HG02973 (cell line): ENCODE results near the gene GJA4.
"Not testable (repeated sequence)": the region's sequence is repeated elsewhere in the genome, so short reads cannot be mapped to it uniquely, and the experiment has no call there.

Experiments
- ATAC-seq: cut with Tn5 transposase; IDR thresholded peaks from one replicate; pipeline ENCODE4 v1.9.1; 2021; ENCODE audit warnings: moderate library complexity; ENCODE audit not compliant: unreplicated experiment

The GJA4 gene

DNA sequence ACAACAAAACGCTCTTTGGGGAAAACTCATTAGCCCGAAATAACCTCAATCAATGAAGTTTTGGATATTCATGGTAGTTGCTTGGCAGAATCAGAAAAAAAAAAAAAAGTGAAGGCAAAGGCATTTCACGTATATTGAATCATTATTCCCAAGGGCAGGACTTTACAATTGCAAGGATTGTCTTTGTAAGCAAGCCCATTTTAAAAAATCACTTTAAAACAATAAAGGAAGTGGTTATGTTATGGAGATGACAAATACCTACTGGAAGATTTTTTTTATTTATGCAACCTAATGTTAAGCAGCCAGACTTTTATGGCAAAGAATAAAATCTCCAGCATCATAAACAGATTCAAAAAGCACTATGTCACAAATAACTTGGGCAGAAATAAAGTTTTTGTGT lies 23.9 kb upstream of the GJA4 start:
- no peak for ATAC-seq

DNA sequence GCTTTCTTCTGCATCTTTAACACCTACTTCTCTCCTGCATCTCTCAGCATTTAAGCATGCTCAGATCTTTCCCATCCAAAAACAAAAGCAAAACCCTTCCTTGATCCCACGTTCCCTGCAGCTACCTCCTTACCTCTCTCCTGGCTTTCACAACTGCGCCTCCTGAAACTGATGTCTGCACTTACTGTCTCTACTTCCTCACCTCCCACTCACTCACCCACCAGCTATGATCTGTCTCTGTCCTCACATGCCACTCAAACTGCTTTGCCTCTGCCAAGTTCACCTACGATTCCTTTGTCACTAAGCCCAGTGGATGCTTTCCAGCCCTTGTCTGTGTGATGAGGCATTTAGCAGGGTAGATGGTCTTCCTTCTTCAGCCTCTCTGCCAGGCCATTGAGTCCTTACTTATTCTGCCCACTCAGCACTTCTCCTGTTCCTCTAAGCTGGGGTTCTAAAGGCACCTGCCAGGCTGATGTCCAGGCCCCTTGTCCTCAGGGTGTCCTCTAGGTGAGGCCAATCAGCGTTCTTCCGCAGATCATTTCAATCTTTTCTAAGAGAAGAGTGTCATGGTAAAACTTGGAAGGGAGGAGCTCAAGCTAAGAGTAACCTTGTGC lies 21.8 kb upstream of the GJA4 start:
- no peak for ATAC-seq

DNA sequence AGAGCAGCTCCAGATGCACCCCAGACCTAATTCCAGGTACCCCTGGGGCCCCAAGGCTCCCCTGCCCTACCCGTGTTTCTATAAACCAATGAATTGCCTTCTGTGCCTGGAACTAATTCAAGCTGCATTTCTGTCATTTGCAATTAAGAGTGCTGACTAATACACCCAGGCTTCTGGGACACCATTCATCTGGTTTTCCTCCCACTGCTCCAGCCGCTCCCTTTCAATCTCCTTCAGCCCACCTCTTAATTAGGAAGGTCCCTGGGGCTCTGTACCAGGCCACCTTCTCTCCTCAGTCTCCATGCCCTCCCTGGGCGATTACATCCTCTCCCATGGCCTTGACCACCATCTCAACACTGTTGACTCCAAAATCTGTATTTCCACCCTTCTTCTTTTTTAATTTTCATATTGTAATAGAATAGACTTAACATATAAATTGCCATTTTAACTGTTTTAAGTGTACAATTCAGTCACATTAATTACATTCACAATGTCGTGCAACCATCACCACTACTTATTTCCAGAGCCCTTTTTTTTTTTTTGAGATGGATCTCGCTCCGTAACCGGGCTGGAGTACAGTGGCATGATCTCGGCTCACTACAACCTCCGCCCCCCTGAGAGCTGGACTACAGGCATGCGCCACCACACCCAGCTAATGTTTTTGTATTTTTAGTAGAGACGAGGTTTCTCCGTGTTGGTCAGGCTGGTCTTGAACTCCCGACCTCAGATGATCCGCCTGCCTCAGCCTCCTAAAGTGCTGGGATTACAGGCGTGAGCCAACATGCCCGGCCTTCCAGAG lies 21.0 kb upstream of the GJA4 start:
- no peak for ATAC-seq

GRCh38 chr1:34773114-34773513 lies 19.7 kb upstream of the GJA4 start:
- not testable (repeated sequence) for ATAC-seq

DNA sequence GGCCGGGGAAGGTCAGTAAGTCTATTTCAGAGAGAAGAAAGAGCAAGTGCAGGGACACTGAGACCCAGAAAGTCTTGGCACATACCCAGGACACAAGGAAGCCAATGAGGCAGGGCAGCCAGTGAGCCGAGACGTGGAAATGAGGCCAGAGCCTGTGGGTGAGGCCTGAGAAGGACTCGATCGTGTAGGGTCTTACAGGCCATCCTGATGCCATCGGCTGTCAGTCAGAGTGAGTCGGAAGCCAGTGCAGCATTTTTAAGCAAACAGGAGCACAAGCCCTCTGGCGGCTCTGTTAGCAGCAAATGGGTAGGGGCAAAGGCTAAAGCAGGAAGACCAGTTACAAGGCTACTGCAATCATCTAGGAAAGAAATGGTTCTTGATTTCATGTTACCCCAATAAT lies 17.8 kb upstream of the GJA4 start:
- ATAC-seq, result no peak

- ATAC-seq, result no peak
Measured at GRCh38 chr1:34776911-34777310, 15.9 kb upstream of the GJA4 start.

DNA sequence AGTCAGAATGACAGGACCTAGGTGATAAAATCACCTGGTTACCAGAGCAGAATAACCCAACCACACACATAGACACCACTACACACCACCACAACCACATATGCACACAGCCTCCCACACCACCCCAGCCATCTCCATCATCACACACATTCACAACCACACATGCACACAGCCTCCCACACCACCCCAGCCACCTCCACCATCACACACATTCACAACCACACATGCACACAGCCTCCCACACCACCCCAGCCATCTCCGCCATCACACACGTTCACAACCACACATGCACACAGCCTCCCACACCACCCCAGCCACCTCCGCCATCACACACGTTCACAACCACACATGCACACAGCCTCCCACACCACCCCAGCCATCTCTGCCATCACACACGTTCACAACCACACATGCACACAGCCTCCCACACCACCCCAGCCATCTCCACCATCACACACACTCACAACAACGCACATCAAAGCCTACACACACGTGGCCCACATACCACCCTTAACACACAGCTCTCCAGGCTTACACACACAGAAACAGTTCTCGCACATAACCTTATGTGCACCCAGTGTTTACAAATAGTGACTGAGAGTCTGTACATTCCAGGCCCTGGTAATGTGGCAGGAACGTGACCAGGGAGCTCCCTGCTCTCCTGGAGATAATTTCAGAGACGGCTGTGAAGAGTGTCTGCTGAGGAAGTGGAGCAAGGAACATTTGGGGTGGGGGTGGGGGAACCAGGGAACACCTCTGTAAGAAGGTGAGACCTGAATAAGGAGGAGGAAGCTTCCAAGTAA lies 15.1 kb upstream of the GJA4 start:
- no peak for ATAC-seq

DNA sequence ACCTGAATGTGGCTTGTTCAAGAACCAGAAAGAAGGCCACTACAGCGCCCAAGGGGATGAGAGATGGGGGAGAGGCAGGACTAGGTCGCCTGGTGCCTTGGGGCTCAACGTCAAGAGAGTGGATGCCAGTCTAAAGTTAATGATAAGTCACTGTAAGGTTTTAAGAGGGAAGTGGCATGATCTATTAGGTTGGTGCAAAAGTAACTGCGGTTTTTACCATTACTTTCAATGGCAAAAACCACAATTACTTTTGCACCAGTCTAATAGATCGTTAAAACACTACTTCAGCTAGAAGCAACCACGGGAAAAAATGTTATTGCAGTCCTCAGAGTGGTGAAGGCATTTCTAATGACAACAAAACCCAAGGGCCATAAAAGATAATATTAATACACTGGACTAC lies 14.4 kb upstream of the GJA4 start:
- no peak for ATAC-seq

DNA sequence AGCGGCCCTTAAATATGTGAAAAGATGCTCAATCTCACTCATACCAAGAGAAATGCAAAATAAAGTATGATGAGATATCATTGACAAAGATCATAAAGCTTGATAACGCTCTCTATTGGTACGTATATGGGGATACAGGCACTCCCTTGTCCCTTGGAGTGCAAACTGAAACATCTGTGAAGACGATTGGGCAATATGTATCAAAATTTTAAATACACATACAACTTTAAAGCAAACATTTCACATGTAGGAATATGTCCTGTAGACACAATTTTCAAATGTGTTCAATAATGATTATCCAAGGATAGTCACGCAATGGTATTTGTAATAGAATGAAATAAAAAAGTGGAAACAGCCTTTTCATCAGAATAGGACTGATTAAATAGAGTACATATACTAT lies 13.8 kb upstream of the GJA4 start:
- no peak for ATAC-seq

DNA sequence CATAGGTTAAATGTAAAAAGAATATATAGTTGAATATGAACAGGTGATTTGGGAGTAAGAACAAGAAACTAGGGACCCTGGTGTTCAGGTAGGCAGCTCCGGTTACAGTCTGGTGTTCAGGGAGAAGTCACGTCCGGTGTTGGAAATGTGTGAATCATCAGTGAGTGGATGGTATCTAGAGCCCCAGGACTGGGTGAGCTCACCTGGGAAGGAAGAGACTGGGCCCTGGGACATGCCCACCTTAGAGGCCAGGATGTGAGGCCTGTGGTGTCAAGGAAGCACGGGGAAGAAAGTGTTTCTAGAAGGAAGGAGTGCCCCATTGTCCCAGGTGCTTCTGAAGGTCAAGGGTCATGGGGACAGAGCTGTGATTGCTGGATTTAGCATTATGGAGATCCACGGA lies 13.3 kb upstream of the GJA4 start:
- ATAC-seq, result no peak

- ATAC-seq, result no peak
Measured at GRCh38 chr1:34779962-34780361, 12.8 kb upstream of the GJA4 start.

- no peak for ATAC-seq
Measured at GRCh38 chr1:34780528-34780927, 12.3 kb upstream of the GJA4 start.

DNA sequence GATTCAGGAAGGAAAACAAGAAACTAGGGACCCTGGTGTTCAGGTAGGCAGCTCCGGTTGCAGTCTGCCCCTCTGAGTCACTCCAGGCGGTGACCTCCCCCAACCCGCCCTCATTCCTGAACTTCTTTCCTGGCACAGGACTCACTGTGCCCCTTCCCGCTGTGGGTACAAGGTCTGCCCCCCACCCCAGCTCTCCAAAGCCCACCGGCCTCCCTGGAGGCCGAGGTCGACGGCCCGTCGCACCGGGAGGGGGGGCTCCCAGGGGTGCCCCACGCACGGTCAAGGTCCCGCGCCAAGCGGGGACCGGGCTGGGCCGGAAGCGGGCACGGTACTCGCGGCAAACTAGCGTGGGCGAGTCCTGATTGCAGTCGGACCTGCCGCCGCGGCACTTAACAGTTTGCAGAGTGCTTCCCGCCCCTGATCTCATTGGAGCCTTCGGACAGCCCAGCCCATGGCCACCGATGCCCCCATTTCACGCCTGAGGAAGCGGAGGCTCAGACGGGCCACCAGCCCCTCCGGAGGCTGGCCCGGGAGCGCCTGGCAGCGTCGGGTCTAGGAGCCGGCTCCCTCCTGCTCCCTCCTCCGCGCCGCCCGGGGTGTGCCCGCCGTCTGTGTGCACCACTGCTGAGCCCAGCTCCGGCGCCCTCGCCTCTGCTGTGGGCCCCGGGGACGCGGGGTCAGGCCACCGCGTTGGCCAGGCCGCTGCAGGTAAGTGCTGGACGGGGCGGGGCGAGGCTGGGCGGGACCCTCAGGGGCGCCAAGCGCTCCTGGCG lies 11.5 kb upstream of the GJA4 start, which contains the start of gene GJB3:
Gene GJB3, plus strand, starts transcription at position 144 of the 773 bp plus-strand sequence. CDS start 3,549 bp downstream, outside the sequence.
- no peak for ATAC-seq

GRCh38 chr1:34781844-34782391 lies 10.9 kb upstream of the GJA4 start:
- no peak for ATAC-seq

GRCh38 chr1:34784751-34785221 lies 8.0 kb upstream of the GJA4 start:
- no peak for ATAC-seq

DNA sequence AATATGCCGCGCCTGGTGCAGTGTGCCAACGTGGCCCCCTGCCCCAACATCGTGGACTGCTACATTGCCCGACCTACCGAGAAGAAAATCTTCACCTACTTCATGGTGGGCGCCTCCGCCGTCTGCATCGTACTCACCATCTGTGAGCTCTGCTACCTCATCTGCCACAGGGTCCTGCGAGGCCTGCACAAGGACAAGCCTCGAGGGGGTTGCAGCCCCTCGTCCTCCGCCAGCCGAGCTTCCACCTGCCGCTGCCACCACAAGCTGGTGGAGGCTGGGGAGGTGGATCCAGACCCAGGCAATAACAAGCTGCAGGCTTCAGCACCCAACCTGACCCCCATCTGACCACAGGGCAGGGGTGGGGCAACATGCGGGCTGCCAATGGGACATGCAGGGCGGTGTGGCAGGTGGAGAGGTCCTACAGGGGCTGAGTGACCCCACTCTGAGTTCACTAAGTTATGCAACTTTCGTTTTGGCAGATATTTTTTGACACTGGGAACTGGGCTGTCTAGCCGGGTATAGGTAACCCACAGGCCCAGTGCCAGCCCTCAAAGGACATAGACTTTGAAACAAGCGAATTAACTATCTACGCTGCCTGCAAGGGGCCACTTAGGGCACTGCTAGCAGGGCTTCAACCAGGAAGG lies 7.4 kb upstream of the GJA4 start:
- ATAC-seq, result no peak

DNA sequence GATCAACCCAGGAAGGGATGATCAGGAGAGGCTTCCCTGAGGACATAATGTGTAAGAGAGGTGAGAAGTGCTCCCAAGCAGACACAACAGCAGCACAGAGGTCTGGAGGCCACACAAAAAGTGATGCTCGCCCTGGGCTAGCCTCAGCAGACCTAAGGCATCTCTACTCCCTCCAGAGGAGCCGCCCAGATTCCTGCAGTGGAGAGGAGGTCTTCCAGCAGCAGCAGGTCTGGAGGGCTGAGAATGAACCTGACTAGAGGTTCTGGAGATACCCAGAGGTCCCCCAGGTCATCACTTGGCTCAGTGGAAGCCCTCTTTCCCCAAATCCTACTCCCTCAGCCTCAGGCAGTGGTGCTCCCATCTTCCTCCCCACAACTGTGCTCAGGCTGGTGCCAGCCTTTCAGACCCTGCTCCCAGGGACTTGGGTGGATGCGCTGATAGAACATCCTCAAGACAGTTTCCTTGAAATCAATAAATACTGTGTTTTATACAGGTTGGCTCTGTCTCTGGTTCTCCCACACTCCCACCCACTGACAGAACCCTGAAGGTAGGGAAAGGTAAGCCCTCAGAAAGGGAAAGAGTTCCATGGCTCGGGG lies 6.8 kb upstream of the GJA4 start:
- no peak for ATAC-seq

DNA sequence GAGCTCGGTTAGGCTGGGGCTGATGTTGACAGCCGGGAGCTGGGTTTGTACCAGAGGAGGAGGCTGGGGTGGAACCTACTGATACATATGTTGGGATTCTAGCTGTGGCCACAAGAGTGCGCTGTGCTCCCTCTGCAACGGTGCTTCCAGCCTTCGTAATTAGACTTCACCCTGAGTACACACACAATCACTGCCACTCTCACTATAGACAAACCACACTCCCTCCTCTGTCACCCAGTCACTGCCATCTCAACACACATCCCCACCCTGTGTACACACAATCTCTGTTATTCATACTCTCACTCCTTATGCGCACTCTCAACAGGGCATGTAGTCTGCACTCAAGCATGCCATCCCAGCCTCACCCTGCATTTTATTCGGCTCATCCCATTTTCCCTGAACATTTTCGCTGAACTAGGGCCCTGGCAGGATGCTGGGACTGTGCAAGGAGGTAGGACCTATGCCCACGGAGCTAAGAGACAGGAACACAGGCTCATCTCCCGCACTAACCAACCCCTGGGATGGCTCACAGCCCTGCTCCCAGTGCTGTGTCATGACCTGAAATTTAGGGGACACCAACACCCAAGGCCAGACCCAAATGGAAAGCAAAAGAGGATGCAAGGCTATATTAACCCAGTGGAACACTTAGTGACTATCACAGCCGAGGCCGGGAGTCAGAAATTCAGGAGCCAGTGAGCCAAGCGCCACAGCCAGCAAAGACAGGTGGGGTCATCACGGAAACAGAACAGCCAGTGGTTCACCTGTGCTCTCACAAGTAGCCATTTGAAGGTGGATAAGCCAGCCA lies 6.1 kb upstream of the GJA4 start:
- ATAC-seq, result no peak
